ENCODE data around the gene LY6G5B. TPM values are rescaled to one million over a fixed set of nuclear protein-coding genes. Genes with fewer than 3 reads are reported as not detected.
A peak's percentile ranks its signal among the peaks of the same experiment; 100 is the strongest.

LY6G5B gene
- total RNA-seq, 1 donor from 2014 or later, result 2.8 TPM

DNA sequence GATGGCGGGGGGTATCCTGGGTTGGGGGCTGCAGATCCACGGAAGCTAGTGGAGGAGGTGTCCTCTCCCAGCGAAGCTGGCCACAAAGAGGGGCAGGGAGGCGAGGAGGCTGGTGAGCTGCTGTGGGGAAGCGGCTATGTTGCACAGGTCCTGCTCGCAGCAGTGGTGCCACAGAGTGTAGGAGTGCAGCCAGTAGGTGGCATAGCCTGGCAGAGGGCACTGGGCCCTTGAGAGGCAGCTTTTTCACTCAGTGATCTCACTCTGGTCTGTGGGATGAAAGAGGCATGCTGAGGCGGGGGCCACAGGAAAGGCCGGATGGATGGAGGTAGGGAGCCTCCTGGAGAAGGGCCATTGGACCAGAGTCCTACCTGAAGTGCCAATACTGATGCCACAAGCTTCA is 42.5 kb downstream of the LY6G5B start:
- Mint-ChIP-seq H3K27ac (peak overlapping the region; percentile 84), H3K4me1 (peaks cover 46% of the 10 kb centered on the region), H3K36me3 (no peaks in the 10 kb centered on the region), H3K4me3 (peak overlapping the region; percentile 75), H3K27me3 (ENCODE audit: insufficient read depth, low read depth) (peaks cover 17% of the 10 kb centered on the region), H3K9me3 (no peaks in the 10 kb centered on the region)
- no peaks in the 10 kb centered on the region for H3K36me3 ChIP-seq
- no peak overlapping the region for H3K4me3 ChIP-seq
- H4K20me1 ChIP-seq (ENCODE audit: low read depth), result no peaks in the 10 kb centered on the region
- H3K9ac ChIP-seq, result no peak overlapping the region
- no peak overlapping the region for H3K4me2 ChIP-seq
- H3K27ac ChIP-seq, result no peak overlapping the region
- no peak for DNase-seq (ENCODE audit: low spot score)
- peaks cover 25% of the 10 kb centered on the region for H3K4me1 ChIP-seq
- H2AFZ ChIP-seq (replicated peaks), result no peak overlapping the region
- TF ChIP-seq EZH2phosphoT487 (IDR thresholded peaks at IDR 0.05), result no peak
- TF ChIP-seq, protein P1, sequence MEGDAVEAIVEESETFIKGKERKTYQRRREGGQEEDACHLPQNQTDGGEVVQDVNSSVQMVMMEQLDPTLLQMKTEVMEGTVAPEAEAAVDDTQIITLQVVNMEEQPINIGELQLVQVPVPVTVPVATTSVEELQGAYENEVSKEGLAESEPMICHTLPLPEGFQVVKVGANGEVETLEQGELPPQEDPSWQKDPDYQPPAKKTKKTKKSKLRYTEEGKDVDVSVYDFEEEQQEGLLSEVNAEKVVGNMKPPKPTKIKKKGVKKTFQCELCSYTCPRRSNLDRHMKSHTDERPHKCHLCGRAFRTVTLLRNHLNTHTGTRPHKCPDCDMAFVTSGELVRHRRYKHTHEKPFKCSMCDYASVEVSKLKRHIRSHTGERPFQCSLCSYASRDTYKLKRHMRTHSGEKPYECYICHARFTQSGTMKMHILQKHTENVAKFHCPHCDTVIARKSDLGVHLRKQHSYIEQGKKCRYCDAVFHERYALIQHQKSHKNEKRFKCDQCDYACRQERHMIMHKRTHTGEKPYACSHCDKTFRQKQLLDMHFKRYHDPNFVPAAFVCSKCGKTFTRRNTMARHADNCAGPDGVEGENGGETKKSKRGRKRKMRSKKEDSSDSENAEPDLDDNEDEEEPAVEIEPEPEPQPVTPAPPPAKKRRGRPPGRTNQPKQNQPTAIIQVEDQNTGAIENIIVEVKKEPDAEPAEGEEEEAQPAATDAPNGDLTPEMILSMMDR (IDR thresholded peaks at IDR 0.05), result no peak
- no peak for TF ChIP-seq EZH2 (IDR thresholded peaks at IDR 0.05)
- no peaks in the 10 kb centered on the region for H3K79me2 ChIP-seq (ENCODE audit: low read depth)
- H3K9me3 ChIP-seq (ENCODE audit: low read depth), result no peaks in the 10 kb centered on the region
- H3F3A ChIP-seq (ENCODE audit: low read depth), result peaks cover 21% of the 10 kb centered on the region
- H3K27me3 ChIP-seq, result no peaks in the 10 kb centered on the region

DNA sequence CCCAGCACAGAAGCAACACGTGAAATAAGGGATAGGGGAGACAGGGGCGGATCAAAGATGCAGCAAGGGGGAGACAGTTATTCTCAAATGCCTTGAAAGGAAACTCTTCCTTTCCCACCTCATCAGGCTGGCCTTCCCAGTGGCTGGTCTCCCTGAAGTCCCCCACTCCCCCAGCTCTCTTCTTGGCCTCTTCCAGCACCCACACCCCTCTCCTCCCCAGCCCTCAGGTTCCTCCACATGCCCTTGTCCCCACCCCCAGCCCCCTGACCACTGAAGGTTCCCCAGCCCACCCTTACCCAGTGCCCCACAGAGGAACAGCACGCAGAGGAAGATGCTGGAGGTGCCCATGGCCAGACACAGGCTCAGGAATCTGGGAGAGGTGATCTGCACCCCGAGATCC is 43.7 kb downstream of the LY6G5B start:
- Histone ChIP-seq H3K27ac (no peak overlapping the region), H3K9me3 (ENCODE audit: low read depth) (no peaks in the 10 kb centered on the region), H3K4me3 (no peak overlapping the region), H3K36me3 (no peaks in the 10 kb centered on the region), H4K20me1 (ENCODE audit: low read depth) (no peaks in the 10 kb centered on the region), H3K27me3 (no peaks in the 10 kb centered on the region), H3K4me2 (peak overlapping the region; percentile 64), H3F3A (ENCODE audit: low read depth) (peaks cover 21% of the 10 kb centered on the region), H3K4me1 (peaks cover 25% of the 10 kb centered on the region), H3K9ac (no peak overlapping the region), H3K79me2 (ENCODE audit: low read depth) (no peaks in the 10 kb centered on the region), H2AFZ (replicated peaks) (peak overlapping the region; percentile 75)
- peaks cover 19% of the 10 kb centered on the region for H3K27me3 Mint-ChIP-seq (ENCODE audit: insufficient read depth, low read depth)
- H3K9me3 Mint-ChIP-seq, result no peaks in the 10 kb centered on the region
- TF ChIP-seq EZH2 (IDR thresholded peaks at IDR 0.05), result no peak
- no peak for TF ChIP-seq EZH2phosphoT487 (IDR thresholded peaks at IDR 0.05)
- TF ChIP-seq, protein P1 (IDR thresholded peaks at IDR 0.05), result no peak
- no peak for DNase-seq (ENCODE audit: low spot score)
- H3K36me3 Mint-ChIP-seq, result no peaks in the 10 kb centered on the region
- H3K4me3 Mint-ChIP-seq, result peak overlapping the region; percentile 16
- peak overlapping the region; percentile 97 for H3K27ac Mint-ChIP-seq
- H3K4me1 Mint-ChIP-seq, result peaks cover 49% of the 10 kb centered on the region

DNA sequence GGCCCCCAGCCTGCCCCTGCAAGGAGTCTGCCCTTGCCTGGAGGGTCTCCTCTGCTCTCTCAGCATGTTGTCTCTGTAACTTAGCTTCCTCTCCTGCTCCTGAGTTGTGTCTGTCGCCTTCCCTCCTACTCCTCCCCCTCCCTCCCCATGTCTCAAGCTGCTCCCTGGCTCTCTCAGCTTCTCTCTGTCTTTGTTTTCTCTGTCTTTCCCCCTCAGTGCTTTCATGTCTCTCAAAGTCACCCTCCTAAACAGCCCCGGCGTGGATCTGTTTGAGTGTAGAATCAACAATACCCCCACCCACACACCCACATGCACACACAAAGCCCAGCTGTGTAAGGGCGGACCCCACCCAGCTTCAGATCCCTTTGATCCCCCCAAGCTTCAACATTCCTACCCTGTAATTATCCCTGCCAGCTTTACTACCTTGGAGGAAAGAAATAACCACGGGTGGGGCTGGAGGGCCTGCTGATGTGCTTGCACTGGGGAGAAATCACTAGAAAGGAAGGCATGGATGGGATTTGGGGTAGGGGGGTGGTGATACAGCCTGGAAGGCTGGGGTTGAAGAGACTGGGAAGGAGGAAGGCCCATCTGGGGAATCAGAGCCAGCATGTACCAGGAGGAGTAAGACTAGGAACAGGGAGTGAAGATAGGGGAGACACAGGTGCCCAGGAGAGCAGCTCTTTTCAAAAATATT is 44.4 kb downstream of the LY6G5B start:
- H3F3A ChIP-seq (ENCODE audit: low read depth), result peaks cover 21% of the 10 kb centered on the region
- H3K9me3 Mint-ChIP-seq, result no peaks in the 10 kb centered on the region
- no peaks in the 10 kb centered on the region for H3K36me3 Mint-ChIP-seq
- peak overlapping the region; percentile 64 for H3K4me2 ChIP-seq
- H3K4me1 ChIP-seq, result peaks cover 25% of the 10 kb centered on the region
- DNase-seq (ENCODE audit: low spot score), result peak; percentile 62
- peak overlapping the region; percentile 97 for H3K27ac Mint-ChIP-seq
- H3K4me3 ChIP-seq, result no peak overlapping the region
- H3K27me3 Mint-ChIP-seq (ENCODE audit: insufficient read depth, low read depth), result peaks cover 19% of the 10 kb centered on the region
- H3K36me3 ChIP-seq, result no peaks in the 10 kb centered on the region
- TF ChIP-seq EZH2 (IDR thresholded peaks at IDR 0.05) (no peak), EZH2phosphoT487 (IDR thresholded peaks at IDR 0.05) (no peak)
- TF ChIP-seq, protein P1 (IDR thresholded peaks at IDR 0.05), result no peak
- no peaks in the 10 kb centered on the region for H3K79me2 ChIP-seq (ENCODE audit: low read depth)
- H3K27ac ChIP-seq, result peak overlapping the region; percentile 57
- no peaks in the 10 kb centered on the region for H4K20me1 ChIP-seq (ENCODE audit: low read depth)
- no peak overlapping the region for H3K9ac ChIP-seq
- no peaks in the 10 kb centered on the region for H3K9me3 ChIP-seq (ENCODE audit: low read depth)
- H2AFZ ChIP-seq (replicated peaks), result peak overlapping the region; percentile 75
- H3K4me3 Mint-ChIP-seq, result peak overlapping the region; percentile 71
- H3K27me3 ChIP-seq, result no peaks in the 10 kb centered on the region
- peaks cover 49% of the 10 kb centered on the region for H3K4me1 Mint-ChIP-seq

Measured in neural progenitor cell (in vitro differentiated cells).